Mammary epithelial cell (primary cell): ENCODE results near the gene RRP12.

Source experiments
- CTCF ChIP-seq, 2 donors: IDR thresholded peaks in 1 of 2; conservative IDR thresholded peaks in 1 of 2; 2 replicates each; pipeline ENCODE4 v1.5.1; 2011 to 2012; ENCODE audit warnings: inconsistent platforms in 2 of 2, low read length in 2 of 2, mild to moderate bottlenecking in 2 of 2, control low read depth in 1 of 2, low read depth in 1 of 2; ENCODE audit not compliant: insufficient read depth in 1 of 2; ENCODE audit errors: extremely low read depth in 1 of 2
- EZH2 ChIP-seq: IDR thresholded peaks from 2 replicates; pipeline ENCODE4 v1.6.1; 2012; ENCODE audit warnings: low read length, inconsistent platforms, borderline replicate concordance

- TF ChIP-seq CTCF (conservative IDR thresholded peaks at IDR 0.05 in 1 of 2, IDR thresholded peaks at IDR 0.05 in 1 of 2; ENCODE audit: extremely low read depth in 1 of 2, insufficient read depth in 1 of 2, low read depth in 1 of 2, low read length in 2 of 2) (no peak), EZH2 (no peak)
Observed at GRCh38 chr10:97325754-97326153, 75.4 kb downstream of the RRP12 start.
